Activated T-cell treated with anti-CD3 and anti-CD28 coated beads, Interleukin-2, amount 50 U/mL, for 48 hours (primary cell): ENCODE results near the gene DNA2.
"Not testable (repeated sequence)": the region's sequence is repeated elsewhere in the genome, so short reads cannot be mapped to it uniquely, and the experiment has no call there.

Experiments
- DNase-seq, 2 experiments: peaks; one replicate each; pipeline ENCODE4 v3.0.0-alpha.2; 2020

DNA2 gene, protein sequence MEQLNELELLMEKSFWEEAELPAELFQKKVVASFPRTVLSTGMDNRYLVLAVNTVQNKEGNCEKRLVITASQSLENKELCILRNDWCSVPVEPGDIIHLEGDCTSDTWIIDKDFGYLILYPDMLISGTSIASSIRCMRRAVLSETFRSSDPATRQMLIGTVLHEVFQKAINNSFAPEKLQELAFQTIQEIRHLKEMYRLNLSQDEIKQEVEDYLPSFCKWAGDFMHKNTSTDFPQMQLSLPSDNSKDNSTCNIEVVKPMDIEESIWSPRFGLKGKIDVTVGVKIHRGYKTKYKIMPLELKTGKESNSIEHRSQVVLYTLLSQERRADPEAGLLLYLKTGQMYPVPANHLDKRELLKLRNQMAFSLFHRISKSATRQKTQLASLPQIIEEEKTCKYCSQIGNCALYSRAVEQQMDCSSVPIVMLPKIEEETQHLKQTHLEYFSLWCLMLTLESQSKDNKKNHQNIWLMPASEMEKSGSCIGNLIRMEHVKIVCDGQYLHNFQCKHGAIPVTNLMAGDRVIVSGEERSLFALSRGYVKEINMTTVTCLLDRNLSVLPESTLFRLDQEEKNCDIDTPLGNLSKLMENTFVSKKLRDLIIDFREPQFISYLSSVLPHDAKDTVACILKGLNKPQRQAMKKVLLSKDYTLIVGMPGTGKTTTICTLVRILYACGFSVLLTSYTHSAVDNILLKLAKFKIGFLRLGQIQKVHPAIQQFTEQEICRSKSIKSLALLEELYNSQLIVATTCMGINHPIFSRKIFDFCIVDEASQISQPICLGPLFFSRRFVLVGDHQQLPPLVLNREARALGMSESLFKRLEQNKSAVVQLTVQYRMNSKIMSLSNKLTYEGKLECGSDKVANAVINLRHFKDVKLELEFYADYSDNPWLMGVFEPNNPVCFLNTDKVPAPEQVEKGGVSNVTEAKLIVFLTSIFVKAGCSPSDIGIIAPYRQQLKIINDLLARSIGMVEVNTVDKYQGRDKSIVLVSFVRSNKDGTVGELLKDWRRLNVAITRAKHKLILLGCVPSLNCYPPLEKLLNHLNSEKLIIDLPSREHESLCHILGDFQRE

DNA sequence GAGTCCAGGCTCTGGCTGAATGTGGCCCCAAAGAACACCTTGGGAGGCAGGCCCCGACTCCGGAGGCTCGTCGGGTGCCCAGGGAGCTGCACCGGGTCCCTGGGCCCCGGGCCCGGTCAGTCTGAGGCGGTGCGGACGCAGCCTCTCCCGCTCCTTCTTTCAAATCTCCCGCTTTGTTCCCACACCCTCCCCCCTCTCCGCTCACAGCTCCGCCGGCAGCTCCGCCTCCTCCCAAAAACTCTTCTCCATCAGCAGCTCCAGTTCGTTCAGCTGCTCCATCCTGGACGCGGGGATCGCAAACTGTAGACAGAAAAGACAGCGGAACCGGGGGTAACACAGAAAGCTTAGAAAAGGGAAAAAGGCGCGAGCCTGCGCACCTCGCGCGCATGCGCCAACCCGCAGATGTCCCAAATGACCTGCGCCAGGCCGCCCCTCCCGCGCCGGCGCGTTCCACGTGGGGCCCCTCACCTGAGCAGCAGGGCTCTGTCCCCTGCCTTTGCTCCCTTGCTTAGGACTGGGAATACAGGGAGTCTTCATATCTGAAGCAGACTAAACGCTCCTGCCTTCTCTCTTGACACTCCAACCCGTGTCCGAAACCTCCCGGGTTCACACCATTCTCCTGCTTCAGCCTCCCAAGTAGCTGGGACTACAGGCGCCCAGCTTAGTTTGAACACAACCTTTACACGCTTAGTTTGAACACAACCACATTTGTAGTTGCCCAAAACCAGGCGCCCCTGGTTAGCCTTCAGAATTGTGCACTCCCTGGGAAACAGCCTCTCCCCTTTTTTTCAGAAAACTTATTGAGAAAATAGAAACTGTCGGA lies at the start of gene DNA2:
Gene DNA2, minus strand, starts transcription at position 388 of the 823 bp plus-strand sequence. Its CDS starts 109 bp downstream, at position 279.
- peak; percentile 89 to 90 for DNase-seq

DNA sequence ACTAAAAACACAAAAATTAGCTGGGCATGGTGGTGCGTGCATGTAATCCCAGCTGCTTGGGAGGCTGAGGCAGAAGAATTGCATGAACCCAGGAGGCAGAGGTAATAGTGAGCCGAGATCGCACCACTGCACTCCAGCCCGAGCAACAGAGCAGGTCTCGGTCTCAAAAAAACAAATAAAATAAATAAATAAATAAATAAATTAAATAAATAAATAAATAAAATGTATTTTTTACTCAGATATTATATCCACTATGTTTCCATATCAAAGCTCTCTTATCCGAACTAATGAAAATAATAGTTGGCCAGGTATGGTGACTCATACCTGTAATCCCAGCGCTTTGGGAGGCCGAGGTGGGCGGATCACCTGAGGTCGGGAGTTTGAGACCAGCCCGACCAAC lies 46.8 kb upstream of the DNA2 start:
- not testable (repeated sequence) for DNase-seq

DNA sequence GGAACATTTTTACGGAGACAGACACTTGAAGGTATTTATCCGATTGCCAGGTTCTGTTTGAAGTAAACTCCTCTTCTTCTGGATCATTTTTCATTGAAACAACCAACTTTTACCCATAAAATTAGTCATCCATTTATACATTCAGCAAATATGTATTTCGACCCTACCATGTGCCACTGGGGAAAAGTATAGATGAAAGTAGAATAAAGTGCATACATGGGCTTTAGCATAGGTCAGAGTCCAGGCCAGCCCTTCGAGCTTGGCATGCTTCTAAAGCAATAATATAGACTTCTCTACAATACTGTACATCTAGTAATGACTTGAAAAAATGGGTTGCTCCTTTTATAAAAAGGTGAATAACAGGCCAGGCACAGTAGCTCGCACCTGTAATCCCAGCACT lies 45.4 kb upstream of the DNA2 start:
- no peak for DNase-seq

DNA sequence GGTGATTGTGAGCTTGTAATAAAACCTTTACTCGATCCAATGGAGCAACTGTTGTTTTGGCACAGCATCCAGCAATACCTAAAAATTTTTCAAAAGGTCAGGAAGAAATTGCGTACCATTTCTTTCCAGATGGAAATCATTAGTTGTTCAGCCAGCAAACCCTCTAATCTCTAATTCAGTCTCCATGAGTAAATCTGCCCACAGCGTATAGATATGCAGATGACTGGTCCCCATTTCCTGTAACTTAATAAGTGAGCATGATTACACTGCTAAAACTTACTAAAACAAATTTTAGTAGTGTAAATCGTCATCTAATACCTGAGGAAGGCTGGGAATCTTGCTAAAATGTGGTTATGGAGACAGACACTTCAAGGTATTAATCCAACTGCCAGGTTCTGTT lies 45.0 kb upstream of the DNA2 start:
- DNase-seq: no peak

DNA sequence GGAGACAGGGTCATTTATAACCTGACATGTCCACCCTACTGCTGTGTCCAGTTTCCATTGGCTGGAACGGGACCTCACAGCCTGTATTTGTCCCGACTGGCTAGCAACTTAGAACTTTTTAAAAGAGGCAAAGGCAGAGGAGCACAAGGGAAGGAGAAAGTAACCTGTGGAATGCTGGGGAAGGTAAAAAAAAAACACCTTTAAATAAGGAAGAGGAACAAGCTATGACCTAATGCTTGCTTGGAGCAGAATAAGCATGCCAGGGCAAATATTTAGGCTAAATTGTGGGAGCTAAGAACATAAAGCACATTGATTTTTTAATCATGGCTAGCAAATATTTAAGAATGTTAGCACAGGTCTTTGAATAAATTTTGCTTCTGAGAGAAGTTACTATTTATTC lies 44.4 kb upstream of the DNA2 start:
- DNase-seq: not testable (repeated sequence)

DNA sequence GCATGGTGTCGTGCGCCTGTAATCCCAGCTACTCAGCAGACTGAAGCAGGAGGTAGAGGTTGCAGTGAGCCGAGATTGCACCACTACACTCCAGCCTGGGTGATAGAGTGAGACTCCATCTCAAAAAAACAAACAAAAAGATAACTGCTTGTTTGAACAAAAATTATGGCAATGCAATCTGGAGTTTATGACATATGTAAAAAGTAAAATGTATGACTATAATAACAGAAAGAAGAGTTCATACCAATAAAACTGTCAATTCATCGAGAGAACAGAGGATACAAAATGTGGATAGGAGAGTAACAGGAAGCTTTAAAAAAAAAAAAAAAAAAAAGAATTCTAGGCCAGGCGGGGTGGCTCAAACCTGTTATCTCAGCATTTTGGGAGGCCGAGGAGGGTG lies 36.3 kb upstream of the DNA2 start:
- DNase-seq: no peak

DNA sequence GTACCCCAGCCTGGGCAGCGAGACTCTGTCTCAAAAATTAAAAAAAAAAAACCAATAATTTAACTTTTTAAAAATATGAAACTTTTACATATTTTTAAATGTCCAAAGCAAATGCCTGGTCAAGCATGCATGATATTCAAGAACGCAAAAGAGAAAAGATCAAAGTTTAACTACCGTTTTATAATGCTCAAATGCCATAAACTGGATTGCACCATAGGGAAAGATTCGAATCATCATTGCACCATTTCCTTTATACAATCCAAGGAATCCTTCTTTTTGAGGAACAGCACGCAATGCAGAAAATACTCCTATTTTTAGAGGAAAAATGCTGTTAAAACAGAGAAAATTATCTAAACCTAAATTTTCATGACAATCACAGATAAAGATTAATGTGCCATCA lies 34.6 kb upstream of the DNA2 start:
- no peak for DNase-seq

DNA sequence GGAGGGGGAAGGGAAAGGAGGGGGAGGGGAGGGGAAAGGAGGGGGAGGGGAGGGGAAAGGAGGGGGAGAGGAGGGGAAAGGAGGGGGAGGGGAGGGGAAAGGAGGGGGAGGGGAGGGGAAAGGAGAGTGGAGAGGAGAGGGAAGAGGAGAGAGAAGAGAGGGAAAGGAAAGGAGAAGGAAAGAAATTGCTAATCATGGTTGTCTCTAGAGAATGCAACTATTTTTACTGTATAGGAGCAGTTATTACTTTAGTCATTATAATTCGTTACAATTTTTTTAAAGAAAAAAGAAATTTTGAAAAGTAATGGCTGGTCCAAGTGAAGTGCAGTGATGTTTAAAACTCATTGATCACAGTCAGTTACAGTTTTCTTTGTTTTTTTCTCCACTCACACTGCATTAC lies 31.1 kb upstream of the DNA2 start:
- DNase-seq: no peak

DNA sequence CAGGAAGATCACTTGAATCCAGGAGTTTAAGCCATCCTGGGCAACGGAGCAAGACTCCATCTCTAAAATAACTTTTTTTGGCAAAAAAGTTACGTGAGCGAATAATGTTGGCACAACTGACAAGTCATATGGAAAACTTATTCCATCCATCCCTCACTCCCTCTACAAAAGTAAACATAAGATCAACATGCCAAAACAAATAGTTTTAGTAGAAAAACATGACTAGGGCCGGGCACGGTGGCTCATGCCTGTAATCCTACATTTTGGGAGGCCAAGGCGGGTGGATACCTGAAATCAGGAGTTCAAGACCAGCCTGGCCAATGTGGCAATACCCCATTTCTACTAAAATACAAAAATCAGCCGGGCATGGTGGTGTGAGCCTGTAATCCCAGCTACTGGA lies 29.9 kb upstream of the DNA2 start:
- DNase-seq: peak in 1 of 2 experiments; percentile 4

DNA sequence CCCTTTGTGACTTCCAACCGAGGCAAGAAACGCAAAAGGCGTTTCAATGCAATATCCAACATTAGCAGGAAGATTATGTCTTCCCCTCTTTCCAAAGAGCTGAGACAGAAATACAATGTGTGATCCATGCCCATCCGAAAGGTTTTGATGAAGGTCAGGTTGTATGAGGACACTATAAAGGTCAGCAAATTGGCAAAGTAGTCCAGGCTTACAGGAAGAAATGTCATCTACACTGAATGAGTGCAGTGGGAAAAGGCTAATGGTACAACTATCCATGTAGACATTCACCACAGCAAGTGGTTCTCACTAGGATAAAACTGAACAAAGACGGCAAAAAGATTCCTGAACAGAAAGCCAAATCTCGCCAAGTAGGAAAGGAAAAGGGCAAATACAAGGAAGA lies 27.8 kb upstream of the DNA2 start:
- DNase-seq: no peak

DNA sequence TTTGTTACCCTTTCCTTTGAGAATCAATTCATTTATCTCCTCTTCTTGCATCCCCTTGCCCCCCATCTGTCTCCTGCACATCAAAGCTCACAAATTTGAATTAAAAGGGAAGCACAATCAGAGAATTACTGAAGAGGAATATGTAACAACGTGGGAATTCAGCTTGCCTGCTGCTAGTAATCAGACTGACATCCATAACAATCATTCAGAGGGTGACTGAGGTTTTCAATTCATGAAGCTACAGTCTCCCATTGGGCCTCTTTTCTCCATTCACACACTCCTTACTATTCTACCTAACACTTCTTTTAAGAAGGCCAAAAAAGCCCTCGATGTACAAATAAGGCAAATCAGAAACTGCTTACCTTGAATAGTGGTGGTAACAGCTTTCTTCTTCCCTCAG lies 24.3 kb upstream of the DNA2 start:
- no peak for DNase-seq

DNA sequence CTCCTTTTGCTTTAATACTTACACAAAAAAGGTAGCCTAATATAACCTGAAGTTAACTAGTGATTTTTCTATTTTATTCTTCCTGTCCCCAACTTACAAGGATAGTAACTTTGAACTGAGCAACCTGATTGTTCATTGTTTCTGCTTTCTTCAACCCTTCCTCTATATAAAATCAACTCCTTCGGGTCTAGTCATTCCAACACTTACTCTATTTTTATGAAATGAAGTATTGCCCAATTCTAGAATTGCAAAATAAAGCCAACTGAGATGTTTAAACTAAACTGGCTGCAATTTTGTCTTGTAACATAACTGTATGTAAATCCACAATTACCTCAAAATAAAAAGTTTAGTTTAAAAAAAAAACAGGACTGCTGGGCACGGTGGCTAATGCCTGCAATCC lies 20.3 kb upstream of the DNA2 start:
- DNase-seq: no peak

DNA sequence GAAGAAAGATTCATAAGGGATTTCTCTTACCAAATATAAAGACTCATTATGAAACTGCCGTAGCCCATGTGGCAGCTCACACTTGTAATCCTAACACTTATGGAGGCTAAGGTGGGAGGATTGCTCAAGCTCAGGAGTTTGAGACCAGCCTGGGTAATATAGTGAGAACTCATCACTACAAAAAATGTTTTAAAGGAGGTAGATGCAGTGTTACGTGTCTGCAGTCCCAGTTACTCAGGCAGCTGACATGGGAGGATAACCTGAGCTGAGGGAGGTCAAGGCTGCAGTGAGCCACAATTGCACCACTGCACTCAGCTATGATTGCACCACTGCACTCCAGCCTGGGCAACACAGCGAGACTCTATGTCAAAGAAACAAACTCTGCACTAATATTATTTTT lies 18.1 kb upstream of the DNA2 start:
- peak in 1 of 2 experiments; percentile 8 for DNase-seq

DNA sequence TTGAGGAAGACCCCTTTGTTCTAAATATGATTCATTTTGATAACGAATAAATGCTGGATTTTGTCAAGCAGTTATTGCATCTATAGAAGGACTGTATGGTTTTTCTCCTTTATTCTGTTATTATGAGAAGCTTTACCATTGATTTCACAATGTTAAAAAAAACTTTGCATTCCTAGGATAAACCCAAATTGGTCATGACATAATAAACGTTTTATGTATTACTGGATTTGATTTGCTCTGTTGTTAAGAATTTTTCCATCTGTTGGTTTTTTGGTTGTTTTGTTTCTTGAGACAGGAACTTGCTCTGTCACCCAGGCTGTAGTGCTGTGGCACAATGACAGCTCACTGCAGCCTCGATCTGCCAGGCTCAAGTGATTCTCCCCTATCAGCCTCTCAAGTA lies 2.2 kb upstream of the DNA2 start:
- DNase-seq: no peak

DNA sequence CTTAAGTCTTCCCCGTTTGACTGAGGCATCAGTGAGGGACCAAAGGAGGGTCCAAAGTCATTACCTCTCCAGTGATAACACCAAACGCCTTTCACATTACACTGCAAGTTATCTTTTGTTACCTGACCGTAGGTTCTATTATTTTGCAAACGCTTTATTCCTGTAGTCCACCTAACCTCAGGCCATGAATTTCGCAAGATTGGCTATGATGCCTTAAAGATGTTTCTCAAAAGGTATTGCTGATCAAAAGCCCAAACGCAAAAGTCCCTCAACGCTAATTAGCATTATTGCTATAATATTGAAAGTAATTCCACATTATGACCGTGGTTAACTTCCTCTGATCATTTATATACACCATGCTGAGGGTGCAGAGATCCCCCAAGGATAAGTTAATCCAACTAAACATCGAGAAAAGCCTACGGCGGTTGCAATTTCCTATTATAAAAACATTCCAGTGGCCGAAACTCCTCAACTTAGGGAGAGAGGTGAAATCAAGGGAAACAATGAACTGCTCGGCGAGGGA lies 649 bp downstream of the DNA2 start:
- DNase-seq: no peak

DNA sequence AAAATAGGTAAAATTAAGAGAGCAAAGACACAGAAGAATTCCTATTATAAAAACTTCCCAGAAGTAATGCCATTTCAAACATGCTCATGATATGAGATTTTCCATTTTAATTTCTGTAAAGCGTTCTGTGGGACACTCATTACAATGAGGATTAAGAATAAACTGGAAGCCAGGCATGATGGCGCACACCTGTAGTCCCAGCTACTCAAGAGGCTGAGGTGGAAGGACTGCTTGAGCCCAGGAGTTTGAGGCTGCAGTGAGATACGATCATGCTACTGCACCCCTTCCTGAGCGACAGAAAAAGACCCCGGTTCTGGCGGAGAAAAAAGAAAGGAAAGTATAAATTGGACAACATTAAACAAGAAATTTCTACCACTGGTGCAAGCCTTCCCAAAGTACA lies 1.5 kb downstream of the DNA2 start:
- no peak for DNase-seq

DNA sequence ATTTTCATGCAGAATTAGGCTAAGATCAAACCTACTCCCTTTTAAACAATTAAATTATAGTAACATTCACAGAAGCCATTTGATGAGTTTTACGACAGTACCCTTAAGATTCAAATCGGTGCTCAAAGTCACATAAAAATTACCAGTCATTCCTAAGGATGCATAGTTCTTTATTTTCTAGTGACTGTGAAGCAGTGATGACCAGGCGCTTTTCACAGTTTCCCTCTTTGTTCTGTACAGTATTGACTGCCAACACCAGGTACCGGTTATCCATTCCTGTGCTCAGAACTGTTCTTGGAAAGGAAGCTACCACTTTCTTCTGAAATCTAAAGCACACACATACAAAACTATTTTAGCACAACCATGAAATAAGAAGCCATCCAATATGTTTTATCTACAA lies 1.9 kb downstream of the DNA2 start:
- DNase-seq: no peak

DNA sequence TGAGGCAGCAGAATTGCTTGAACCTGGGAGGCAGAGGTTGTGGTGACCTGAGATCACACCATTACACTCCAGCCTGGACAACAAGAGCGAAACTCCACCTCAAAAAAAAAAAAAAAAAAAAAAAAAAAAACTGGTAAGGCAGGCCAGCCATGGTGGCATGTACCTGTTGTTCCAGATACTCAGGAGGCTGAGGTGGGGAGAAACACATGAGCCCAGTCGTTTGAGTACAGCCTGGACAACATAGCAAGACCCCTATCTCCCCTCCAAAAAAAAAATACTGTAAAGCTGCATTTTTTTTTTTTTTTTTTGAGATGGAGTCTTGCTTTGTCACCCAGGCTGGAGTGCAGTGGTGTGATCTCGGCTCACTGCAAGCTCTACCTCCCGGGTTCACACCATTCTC lies 7.0 kb downstream of the DNA2 start:
- DNase-seq: not testable (repeated sequence)

DNA sequence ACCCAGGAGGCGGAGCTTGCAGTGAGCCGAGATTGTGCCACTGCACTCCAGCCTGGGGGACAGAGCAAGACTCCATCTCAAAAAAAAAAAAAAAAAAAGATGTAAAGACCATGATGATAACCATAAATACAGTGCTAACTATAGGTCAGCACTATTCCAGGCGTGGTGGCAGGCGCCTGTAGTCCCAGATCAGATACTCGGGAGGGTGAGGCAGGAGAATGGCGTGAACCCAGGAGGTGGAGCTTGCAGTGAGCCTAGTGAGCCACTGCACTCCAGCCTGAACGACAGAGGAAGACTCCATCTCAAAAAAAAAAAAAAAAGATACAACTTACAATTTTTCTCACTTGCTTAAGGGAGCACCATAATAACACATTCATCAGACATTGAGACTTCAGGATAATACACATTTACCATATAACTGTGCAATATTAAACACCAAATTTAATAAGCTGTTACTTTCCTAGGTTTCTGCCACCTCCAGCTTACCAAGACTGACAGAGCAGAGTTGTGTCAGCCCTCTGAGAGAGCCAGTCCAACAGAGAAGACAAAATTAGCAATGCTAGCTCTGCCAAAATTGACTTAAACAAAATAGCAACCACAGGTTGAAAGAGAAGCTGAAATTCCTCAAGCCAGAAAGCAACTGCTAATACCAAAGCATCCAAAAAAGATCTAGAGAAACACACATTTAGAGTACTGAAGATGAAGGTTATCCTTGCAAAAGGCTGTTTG lies 8.2 kb downstream of the DNA2 start:
- DNase-seq: no peak

DNA sequence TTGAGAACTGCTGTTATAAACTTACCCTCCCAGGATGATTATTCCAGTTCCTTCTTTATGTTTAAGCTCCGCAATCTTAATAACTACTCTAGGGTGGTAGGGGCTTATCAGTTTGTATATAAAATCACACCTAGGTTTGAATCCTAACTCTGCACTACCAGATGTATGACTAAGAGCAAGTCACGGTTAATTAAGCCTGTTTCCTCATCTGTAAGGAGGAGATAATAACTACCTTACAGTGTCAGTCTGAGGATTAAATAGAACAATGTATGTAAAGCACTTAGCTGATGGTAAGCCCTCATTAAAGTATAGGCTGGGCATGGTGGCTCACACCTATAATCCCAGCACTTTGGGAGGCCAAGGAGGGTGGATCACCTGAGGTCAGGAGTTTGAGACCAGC lies 9.2 kb downstream of the DNA2 start:
- DNase-seq: no peak

DNA sequence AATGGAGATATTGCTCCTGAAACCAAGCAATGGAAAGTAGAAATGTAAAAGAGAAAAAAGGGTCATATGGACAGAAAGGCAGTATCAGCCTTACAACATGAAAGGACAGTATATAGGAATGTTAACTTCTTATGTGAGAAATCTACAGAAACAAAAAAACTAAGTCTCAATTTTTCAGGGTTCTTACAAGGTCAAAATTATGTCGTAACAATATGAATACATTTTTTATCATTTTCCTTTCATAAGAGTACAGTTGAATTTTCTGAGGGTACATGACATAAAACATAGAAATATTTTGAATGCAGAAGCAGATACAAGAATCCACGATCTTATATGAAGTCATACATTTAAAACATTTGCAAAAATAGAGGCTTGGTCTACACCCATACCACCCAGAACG lies 10.7 kb downstream of the DNA2 start:
- no peak for DNase-seq

DNA sequence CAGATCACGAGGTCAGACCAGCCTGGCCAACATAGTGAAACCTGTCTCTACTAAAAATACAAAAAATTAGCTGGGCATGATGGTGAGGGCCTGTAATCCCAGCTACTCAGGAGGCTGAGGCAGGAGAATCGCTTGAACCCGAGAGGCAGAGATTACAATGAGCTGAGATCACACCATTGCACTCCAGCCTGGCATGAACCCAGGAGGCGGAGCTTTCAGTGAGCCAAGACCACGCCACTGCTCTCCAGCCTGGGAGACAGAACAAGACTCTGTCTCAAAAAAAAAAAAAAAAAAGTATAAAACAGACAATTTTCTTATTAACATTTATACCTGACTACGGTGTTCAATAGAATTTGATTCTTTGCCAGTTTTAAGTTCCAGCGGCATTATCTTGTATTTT lies 22.1 kb downstream of the DNA2 start:
- not testable (repeated sequence) for DNase-seq
